Sigmoid colon (tissue), 7 donors: ENCODE measurements around the gene SPATA13. TPM values are rescaled to one million over a fixed set of nuclear protein-coding genes. Genes with fewer than 3 reads are reported as not detected.
"Not testable (repeated sequence)": the region's sequence is repeated elsewhere in the genome, so short reads cannot be mapped to it uniquely, and the experiment has no call there.

ENCODE experiments used
- DNase-seq: peaks from one replicate; pipeline ENCODE4 v3.0.0-alpha.2; 2019
- H3K27ac ChIP-seq, 4 donors: fragments of 200-600 bp; sonication (generic); one replicate each; pipeline ENCODE4 v1.5.1; 2016 to 2019; ENCODE audit warnings: mild to moderate bottlenecking in 1 of 4
- H3K27me3 ChIP-seq, 3 donors: fragments of 200-600 bp; sonication (generic); one replicate each; pipeline ENCODE4 v1.5.1; 2019; ENCODE audit warnings: mild to moderate bottlenecking in 1 of 3
- H3K36me3 ChIP-seq, 4 donors: fragments of 200-600 bp; sonication (generic); one replicate each; pipeline ENCODE4 v1.5.1; 2016 to 2019
- H3K4me1 ChIP-seq, 4 donors: fragments of 200-600 bp; sonication (generic); one replicate each; pipeline ENCODE4 v1.5.1; 2017 to 2019
- H3K4me3 ChIP-seq, 4 donors: fragments of 200-600 bp; sonication (generic); one replicate each; pipeline ENCODE4 v1.5.1; 2017 to 2019; ENCODE audit warnings: mild to moderate bottlenecking in 2 of 4, moderate library complexity in 1 of 4
- H3K9me3 ChIP-seq, 4 donors: fragments of 200-600 bp in 3 of 4; sonication (generic) in 3 of 4; one replicate each; pipeline versions ENCODE4 v1.5.1 to v1.6.1; 2013 to 2019
- EP300 ChIP-seq, 4 donors: sonication (generic); formaldehyde crosslinking; IDR thresholded peaks; one replicate each; pipeline ENCODE4 v1.6.1; 2017; ENCODE audit warnings: antibody characterized with exemption in 4 of 4
- POLR2A ChIP-seq, 2 donors: fragments of 450-650 bp; IDR thresholded peaks; one replicate each; pipeline ENCODE4 v1.6.1; 2016; ENCODE audit warnings: antibody characterized with exemption in 2 of 2, mild to moderate bottlenecking in 2 of 2, moderate library complexity in 2 of 2
- POLR2AphosphoS5 ChIP-seq, 4 donors: sonication (generic); formaldehyde crosslinking; IDR thresholded peaks; one replicate each; pipeline ENCODE4 v1.6.1; 2017; ENCODE audit warnings: antibody characterized with exemption in 4 of 4
- WGBS, 2 donors: extraction: QIAGEN DNeasy Blood & Tissue Kit; methylation state at CpG; one replicate each; pipeline ENCODE4 v1.1.7; 2013; 5-methylcytosine and 5-hydroxymethylcytosine counted together
- intact Hi-C: fragments of 100-400 bp; cut with DNase I; formaldehyde crosslinking; loops from one replicate; pipeline ENCODE4 v1.15.1; 2023
- polyA plus RNA-seq, 3 donors: library from polyadenylated mRNA; stranded (reverse); fragments of 200-250 nt; gene quantifications; one replicate each; pipeline ENCODE4 v1.2.3, GENCODE V29; 2013
- total RNA-seq, 4 donors: library from RNA; depleted of rRNA; stranded (reverse); fragments of >200 nt; gene quantifications; one replicate each; pipeline ENCODE4 v1.1.0, GENCODE V29; 2016
- TF ChIP-seq, protein P1 (sequence below), 4 experiments: fragments of 450-650 bp in 3 of 4; fragments of 200-600 bp in 1 of 4; IDR thresholded peaks; one replicate each; pipeline ENCODE4 v1.5.1; 2016 to 2019; ENCODE audit warnings: antibody characterized with exemption in 4 of 4, mild to moderate bottlenecking in 3 of 4, moderate library complexity in 2 of 4
- donor health status: healthy with polysubstance abuse.
- donor health status: Bipolar disorder and iron deficiency.
- donor health status: healthy.

Gene SPATA13
- total and polyA plus RNA-seq, 7 donors: 15.6 to 29.4 (median 18.1) TPM

DNA sequence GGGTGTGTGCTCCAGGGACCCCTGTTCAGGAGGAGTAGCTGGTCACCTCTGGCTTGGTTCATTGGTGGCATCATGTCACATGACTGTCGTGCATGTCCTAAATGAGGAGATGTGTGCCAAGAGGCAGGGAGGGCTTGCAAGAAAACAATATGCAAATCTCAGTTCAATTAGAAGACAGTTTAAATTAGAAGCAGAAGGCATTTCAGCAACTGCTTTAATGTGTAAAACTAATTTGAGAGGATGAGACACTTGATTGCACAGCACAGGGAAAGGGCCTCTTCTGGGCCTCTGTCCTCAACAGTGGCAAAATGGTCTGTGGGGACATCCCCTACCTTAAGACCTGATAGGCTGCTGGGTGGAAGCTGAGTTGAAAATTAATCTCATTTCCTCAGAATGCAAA, 54.6 kb downstream of the SPATA13 start:
- DNase-seq: no peak
- no peaks in the 10 kb centered on the region for H3K9me3 ChIP-seq
- peak overlapping the region in 2 of 4 donors; percentile 61 to 69 for H3K27ac ChIP-seq
- H3K4me1 ChIP-seq: peaks cover 0 to 38% (median 28%) of the 10 kb centered on the region in 4 donors
- 54 to 62% methylated on average over 1 of the region's 1 CpG for WGBS, 2 donors
- H3K36me3 ChIP-seq: no peaks in the 10 kb centered on the region
- no peaks in the 10 kb centered on the region for H3K27me3 ChIP-seq
- intact Hi-C loops: loop anchor here (5.0 kb wide), 2 partner anchors 53 to 178 kb away; partner anchors contain the start of gene SPATA13
- TF ChIP-seq POLR2A (IDR thresholded peaks at IDR 0.05): no peak
- no peak overlapping the region for H3K4me3 ChIP-seq

GRCh38 chr13:24215732-24216131, 55.2 kb downstream of the SPATA13 start:
- Histone ChIP-seq H3K27ac (peak overlapping the region in 3 of 4 donors; percentile 36 to 69 (median 61)), H3K9me3 (no peaks in the 10 kb centered on the region), H3K4me1 (peaks cover 0 to 38% (median 28%) of the 10 kb centered on the region in 4 donors), H3K36me3 (no peaks in the 10 kb centered on the region), H3K27me3 (no peaks in the 10 kb centered on the region), H3K4me3 (no peak overlapping the region)
- intact Hi-C loops: loop anchor here (5.0 kb wide), 2 partner anchors 53 to 178 kb away; partner anchors contain the start of gene SPATA13
- 27 to 46% methylated on average over 2 of the region's 2 CpGs for WGBS, 2 donors
- TF ChIP-seq, protein P1, sequence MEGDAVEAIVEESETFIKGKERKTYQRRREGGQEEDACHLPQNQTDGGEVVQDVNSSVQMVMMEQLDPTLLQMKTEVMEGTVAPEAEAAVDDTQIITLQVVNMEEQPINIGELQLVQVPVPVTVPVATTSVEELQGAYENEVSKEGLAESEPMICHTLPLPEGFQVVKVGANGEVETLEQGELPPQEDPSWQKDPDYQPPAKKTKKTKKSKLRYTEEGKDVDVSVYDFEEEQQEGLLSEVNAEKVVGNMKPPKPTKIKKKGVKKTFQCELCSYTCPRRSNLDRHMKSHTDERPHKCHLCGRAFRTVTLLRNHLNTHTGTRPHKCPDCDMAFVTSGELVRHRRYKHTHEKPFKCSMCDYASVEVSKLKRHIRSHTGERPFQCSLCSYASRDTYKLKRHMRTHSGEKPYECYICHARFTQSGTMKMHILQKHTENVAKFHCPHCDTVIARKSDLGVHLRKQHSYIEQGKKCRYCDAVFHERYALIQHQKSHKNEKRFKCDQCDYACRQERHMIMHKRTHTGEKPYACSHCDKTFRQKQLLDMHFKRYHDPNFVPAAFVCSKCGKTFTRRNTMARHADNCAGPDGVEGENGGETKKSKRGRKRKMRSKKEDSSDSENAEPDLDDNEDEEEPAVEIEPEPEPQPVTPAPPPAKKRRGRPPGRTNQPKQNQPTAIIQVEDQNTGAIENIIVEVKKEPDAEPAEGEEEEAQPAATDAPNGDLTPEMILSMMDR (IDR thresholded peaks at IDR 0.05): no peak
- TF ChIP-seq POLR2A (IDR thresholded peaks at IDR 0.05) (no peak), POLR2AphosphoS5 (IDR thresholded peaks at IDR 0.05) (peak in 2 of 4 donors; percentile 45 to 71), EP300 (IDR thresholded peaks at IDR 0.05) (peak in 1 of 4 donors; percentile 27)
- no peak for DNase-seq

DNA sequence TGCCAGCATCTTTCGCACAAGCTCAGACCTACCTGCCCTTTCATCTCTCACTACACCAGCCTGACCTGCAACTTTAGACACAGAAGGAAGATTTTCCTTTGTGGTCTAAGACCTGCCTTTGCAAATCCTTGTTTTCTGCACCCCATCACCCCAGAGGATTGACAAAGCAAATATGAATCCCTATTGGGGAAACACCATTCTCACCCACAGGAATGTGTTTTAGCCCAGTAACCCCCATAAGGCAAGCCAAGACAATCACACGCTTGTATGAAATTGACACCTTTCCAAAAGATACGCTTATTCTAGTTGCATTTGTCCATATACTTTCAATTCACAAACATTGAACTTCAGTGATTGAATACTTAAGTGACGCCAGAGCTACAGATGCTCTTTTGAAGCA, 55.7 kb downstream of the SPATA13 start:
- no peaks in the 10 kb centered on the region for H3K9me3 ChIP-seq
- H3K36me3 ChIP-seq: no peaks in the 10 kb centered on the region
- intact Hi-C loops: loop anchor here (5.0 kb wide), 2 partner anchors 54 to 179 kb away; partner anchors contain the start of gene SPATA13
- WGBS, 2 donors: 96 to 99% methylated on average over 4 of the region's 4 CpGs
- DNase-seq: no peak
- H3K27me3 ChIP-seq: no peaks in the 10 kb centered on the region
- no peak overlapping the region for H3K4me3 ChIP-seq
- H3K4me1 ChIP-seq: peaks cover 0 to 38% (median 28%) of the 10 kb centered on the region in 4 donors
- no peak for TF ChIP-seq EP300 (IDR thresholded peaks at IDR 0.05)
- peak overlapping the region; percentile 11 to 69 (median 48) for H3K27ac ChIP-seq

- intact Hi-C loops: loop anchor here (5.0 kb wide), 2 partner anchors 54 to 179 kb away; partner anchors contain the start of gene SPATA13
- H3K36me3 ChIP-seq, DNase-seq, H3K4me3 ChIP-seq, H3K27me3 ChIP-seq, H3K9me3 ChIP-seq: not testable (repeated sequence)
- H3K27ac ChIP-seq: peak overlapping the region in 2 of 4 donors; percentile 61 to 69
- 92 to 94% methylated on average over 2 of the region's 2 CpGs for whole genome bisulfite sequencing, 2 donors
- H3K4me1 ChIP-seq: peaks cover 0 to 38% (median 28%) of the 10 kb centered on the region in 4 donors
Measured at GRCh38 chr13:24216779-24217178, 56.3 kb downstream of the SPATA13 start.

DNA sequence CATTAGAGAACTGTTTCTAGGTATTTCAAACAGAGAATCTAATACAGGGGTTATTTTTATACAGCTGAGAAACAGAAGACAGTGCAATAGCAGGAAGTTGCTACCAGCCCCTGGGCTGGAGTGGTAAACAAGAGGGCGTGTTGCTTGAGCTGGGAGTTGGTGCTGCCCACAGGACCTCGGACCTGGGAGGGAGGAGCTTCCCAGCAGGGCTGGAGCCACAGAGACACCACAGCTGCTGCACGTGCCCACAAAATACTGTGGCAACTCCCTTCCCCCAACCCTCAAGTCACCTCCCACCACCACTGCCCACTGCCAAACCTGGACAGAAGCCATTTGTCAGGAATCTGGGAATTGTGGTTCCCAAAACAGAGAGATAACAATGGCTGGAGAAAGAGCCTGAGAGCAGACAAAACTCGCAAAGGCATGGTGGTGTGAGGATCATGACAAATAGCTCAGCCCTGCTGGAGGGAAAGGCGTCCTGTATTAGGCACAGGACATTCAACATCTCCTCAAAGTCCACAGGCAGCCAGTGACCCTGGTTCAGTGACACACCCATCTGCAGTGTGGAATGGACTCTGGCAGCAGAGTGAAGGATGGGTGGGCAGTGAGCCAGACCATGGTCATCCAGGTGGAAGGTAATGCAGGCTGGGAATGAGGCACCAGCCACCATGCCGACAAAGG, 57.2 kb downstream of the SPATA13 start:
- Histone ChIP-seq H3K27me3 (no peaks in the 10 kb centered on the region), H3K4me1 (peaks cover 0 to 38% (median 28%) of the 10 kb centered on the region in 4 donors), H3K9me3 (no peaks in the 10 kb centered on the region), H3K4me3 (no peak overlapping the region), H3K27ac (peak overlapping the region in 3 of 4 donors; percentile 25 to 69 (median 41)), H3K36me3 (no peaks in the 10 kb centered on the region)
- intact Hi-C loops: loop anchor here (5.0 kb wide), 2 partner anchors 55 to 180 kb away; partner anchors contain the start of gene SPATA13
- TF ChIP-seq POLR2A (IDR thresholded peaks at IDR 0.05) (no peak), EP300 (IDR thresholded peaks at IDR 0.05) (no peak)
- TF ChIP-seq, protein P1 (IDR thresholded peaks at IDR 0.05): no peak
- WGBS, 2 donors: 29 to 49% methylated on average over 6 of the region's 6 CpGs
- no peak for DNase-seq

DNA sequence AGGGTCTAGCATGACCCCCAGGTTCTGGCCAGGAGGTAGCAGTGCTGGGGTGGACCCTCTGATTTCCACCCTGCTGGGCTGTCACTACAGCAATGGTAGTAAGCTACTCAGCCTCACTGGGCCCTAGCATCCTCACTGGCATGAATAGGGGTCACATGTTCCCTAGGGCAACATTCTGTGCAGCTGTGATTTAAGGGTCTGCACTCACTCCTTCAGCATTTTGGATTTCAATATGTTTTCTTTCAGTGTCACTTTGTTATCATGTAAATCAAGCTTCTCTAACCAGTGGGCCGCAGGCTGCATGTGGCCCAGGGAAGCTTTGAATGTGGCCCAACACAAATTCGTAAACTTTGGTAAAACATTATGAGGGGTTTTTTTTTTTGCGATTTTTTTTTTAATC, 57.8 kb downstream of the SPATA13 start:
- WGBS, 2 donors: 70 to 79% methylated on average over 3 of the region's 3 CpGs

More for the DNA sequence above, 57.8 kb downstream of the SPATA13 start:
- Histone ChIP-seq H3K36me3 (peaks cover 0 to 2% (median 0%) of the 10 kb centered on the region in 4 donors), H3K4me3 (no peak overlapping the region), H3K4me1 (peaks cover 0 to 38% (median 28%) of the 10 kb centered on the region in 4 donors), H3K9me3 (no peaks in the 10 kb centered on the region), H3K27me3 (no peaks in the 10 kb centered on the region), H3K27ac (peak overlapping the region in 3 of 4 donors; percentile 25 to 69 (median 41))
- TF ChIP-seq, protein P1 (IDR thresholded peaks at IDR 0.05): no peak
- DNase-seq: no peak
- intact Hi-C loops: loop anchor here (5.0 kb wide), 2 partner anchors 56 to 181 kb away; partner anchors contain the start of gene SPATA13
